ENCODE data around the gene SDSL. TPM values are rescaled to one million over a fixed set of nuclear protein-coding genes. Genes with fewer than 3 reads are reported as not detected.

The SDSL gene
- total and polyA plus RNA-seq, 2 of the 13 experiments (the other 11 are each of a cell fraction or from before 2014, with no cell fraction given), result 1.2 to 1.7 TPM

DNA sequence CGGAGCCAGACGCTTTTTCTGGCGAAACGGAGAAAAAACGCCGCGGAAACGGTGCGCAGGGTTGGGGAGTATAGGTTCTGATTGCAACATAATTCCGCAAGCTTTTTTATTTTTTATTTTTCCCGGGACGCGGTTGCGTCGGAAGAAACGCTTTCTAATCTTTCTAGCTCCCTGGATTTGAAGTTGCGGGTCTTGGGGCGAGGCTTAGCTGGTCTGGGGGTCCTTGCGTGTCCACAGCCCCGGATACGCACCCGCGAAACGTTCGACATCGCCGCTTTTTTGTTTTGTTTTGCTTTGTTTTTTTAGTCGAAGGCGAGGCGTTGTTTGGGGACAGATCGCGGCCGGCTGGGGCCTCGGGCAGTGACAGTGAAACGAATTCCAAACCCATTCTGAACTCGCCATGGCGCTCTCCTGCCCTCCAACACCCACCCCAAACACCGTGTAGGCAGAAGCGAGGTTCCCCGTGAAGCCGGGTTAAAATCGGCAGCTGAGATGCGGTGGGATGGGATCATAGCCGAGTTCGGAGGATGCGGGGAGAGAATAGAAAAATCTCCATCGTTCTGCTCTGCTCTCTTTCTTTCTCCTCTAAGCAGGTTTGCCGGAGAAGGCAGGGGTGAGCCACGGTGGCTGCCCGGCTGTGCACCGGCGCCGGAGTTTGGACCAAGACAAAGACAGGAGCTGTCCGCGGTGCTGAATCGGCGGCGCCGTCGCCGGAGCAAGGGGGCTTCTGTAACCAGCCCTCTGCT is 57.6 kb downstream of the SDSL start (continued):
- TF ChIP-seq ZFP36L1 (CRISPR knock-in tag; IDR thresholded peaks at IDR 0.05), result no peak
- peak; percentile 54; the same call in 1 of the 2 replicates for TF ChIP-seq FOXK1 (CRISPR knock-in tag; IDR thresholded peaks at IDR 0.05; ENCODE audit: borderline replicate concordance, low read depth)
- TF ChIP-seq, protein P1, sequence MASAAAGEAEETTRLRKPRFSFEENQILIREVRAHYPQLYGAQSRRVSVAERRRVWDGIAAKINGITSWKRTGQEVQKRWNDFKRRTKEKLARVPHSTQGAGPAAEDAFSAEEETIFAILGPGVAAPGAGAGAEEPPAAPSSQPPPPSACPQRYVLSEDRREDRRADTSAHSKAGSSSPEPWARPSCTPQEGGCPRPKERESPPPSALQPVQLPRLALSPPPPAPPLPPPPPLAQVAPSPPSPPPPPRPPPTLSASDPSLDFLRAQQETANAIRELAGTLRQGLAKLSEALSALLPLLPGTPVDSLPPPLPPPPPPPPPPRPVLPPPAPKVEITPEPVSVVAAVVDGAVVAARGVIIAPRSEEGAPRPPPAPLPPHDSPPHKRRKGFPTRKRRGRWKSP (CRISPR knock-in tag; IDR thresholded peaks at IDR 0.05), result no peak
- TF ChIP-seq SYNCRIP (IDR thresholded peaks at IDR 0.05; ENCODE audit: insufficient read depth, low read depth, low read length), result no peak
- no peak for TF ChIP-seq GATA4 (IDR thresholded peaks at IDR 0.05; ENCODE audit: borderline replicate concordance, low read depth)
- no peak for TF ChIP-seq CREM (IDR thresholded peaks at IDR 0.05)
- no peak for TF ChIP-seq CREM (CRISPR knock-in tag; IDR thresholded peaks at IDR 0.05)
- TF ChIP-seq ZNF678 (CRISPR knock-in tag; IDR thresholded peaks at IDR 0.05), result no peak
- TF ChIP-seq, protein P2, sequence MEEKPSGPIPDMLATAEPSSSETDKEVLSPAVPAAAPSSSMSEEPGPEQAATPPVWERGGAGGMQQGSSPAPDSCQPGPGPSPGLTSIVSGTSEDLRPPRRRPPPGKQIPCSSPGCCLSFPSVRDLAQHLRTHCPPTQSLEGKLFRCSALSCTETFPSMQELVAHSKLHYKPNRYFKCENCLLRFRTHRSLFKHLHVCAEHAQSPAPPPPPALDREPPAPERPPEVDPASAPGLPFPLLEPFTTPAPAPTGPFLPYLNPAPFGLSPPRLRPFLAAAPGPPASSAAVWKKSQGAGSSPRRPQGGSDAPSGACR (CRISPR knock-in tag; IDR thresholded peaks at IDR 0.05), result no peak
- TF ChIP-seq ZNF773 (CRISPR knock-in tag; IDR thresholded peaks at IDR 0.05; ENCODE audit: borderline replicate concordance), result peak; percentile 95
- peak; percentile 75 for TF ChIP-seq KLF6 (CRISPR knock-in tag; IDR thresholded peaks at IDR 0.05)
- no peak for TF ChIP-seq MEF2D (CRISPR knock-in tag; IDR thresholded peaks at IDR 0.05)
- TF ChIP-seq, protein P3, sequence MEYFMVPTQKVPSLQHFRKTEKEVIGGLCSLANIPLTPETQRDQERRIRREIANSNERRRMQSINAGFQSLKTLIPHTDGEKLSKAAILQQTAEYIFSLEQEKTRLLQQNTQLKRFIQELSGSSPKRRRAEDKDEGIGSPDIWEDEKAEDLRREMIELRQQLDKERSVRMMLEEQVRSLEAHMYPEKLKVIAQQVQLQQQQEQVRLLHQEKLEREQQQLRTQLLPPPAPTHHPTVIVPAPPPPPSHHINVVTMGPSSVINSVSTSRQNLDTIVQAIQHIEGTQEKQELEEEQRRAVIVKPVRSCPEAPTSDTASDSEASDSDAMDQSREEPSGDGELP (IDR thresholded peaks at IDR 0.05; ENCODE audit: borderline replicate concordance, low read depth), result no peak
- TF ChIP-seq ZNF329 (CRISPR knock-in tag; IDR thresholded peaks at IDR 0.05; ENCODE audit: low read depth), result no peak
- TF ChIP-seq HDAC2 (CRISPR knock-in tag; IDR thresholded peaks at IDR 0.05), result peak; percentile 57
- 0 out of 2 replicates have a peak, but pooled peaks have one; percentile 41 for TF ChIP-seq PPARG (CRISPR knock-in tag; conservative IDR thresholded peaks at IDR 0.05)
- peak; percentile 87 for TF ChIP-seq XBP1 (CRISPR knock-in tag; IDR thresholded peaks at IDR 0.05)
- TF ChIP-seq ASH2L (IDR thresholded peaks at IDR 0.05; ENCODE audit: insufficient read length, low read depth, low read length), result no peak
- TF ChIP-seq BATF2 (CRISPR knock-in tag; IDR thresholded peaks at IDR 0.05), result no peak
- no peak for TF ChIP-seq ZNF3 (CRISPR knock-in tag; IDR thresholded peaks at IDR 0.05)
- TF ChIP-seq, protein P4, sequence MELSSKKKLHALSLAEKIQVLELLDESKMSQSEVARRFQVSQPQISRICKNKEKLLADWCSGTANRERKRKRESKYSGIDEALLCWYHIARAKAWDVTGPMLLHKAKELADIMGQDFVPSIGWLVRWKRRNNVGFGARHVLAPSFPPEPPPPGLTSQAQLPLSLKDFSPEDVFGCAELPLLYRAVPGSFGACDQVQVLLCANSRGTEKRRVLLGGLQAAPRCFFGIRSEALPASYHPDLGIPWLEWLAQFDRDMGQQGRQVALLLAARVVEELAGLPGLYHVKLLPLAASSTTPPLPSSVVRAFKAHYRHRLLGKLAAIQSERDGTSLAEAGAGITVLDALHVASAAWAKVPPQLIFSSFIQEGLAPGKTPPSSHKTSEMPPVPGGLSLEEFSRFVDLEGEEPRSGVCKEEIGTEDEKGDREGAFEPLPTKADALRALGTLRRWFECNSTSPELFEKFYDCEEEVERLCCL (CRISPR knock-in tag; IDR thresholded peaks at IDR 0.05; ENCODE audit: borderline replicate concordance), result no peak
- TF ChIP-seq ZFP37 (CRISPR knock-in tag; IDR thresholded peaks at IDR 0.05; ENCODE audit: borderline replicate concordance), result peak; percentile 79; the same call in 1 of the 2 replicates
- TF ChIP-seq BRCA1 (CRISPR knock-in tag; IDR thresholded peaks at IDR 0.05), result peak; percentile 93
- TF ChIP-seq ZNF354B (CRISPR knock-in tag; IDR thresholded peaks at IDR 0.05), result no peak
- no peak; the same call in 1 of the 2 replicates for TF ChIP-seq ZNF605 (CRISPR knock-in tag; IDR thresholded peaks at IDR 0.05)
